ENCODE measurements around the gene CARS1.

The CARS1 gene

GRCh38 chr11:3101921-3102640, 44.9 kb upstream of the CARS1 start:
- no peaks in the 10 kb centered on the region for H3K9me3 ChIP-seq (ENCODE audit: control extremely low read depth in 1 of 5, control insufficient read depth in 4 of 5, insufficient read depth in 2 of 5, low read depth in 1 of 5, low read length in 4 of 5)
- POLR2A ChIA-PET = no interaction called here
- no peak for DNase-seq
- no peak overlapping the region for H3K4me3 ChIP-seq (ENCODE audit: control insufficient read depth in 1 of 7, extremely low read depth in 1 of 7, insufficient read depth in 4 of 7, low read depth in 2 of 7, low read length in 6 of 7)
- H3K36me3 ChIP-seq (ENCODE audit: control insufficient read depth in 4 of 4, insufficient read depth in 4 of 4, low read length in 3 of 4) = peaks cover 0 to 28% (median 5%) of the 10 kb centered on the region in 4 experiments
- CTCF ChIA-PET = interaction anchor here (1.0 to 1.3 kb wide), 2 partner anchors 11 to 13 kb away, joined by 3 to 6 read pairs; no protein-coding TSS in a partner anchor
- H3K27ac ChIP-seq (ENCODE audit: insufficient read depth in 1 of 2, low read depth in 1 of 2, low read length in 2 of 2, poor library complexity in 1 of 2, severe bottlenecking in 2 of 2) = no peak overlapping the region
- H3K4me1 ChIP-seq (ENCODE audit: control extremely low read depth in 1 of 4, control insufficient read depth in 4 of 4, insufficient read depth in 4 of 4, low read length in 3 of 4) = no peaks in the 10 kb centered on the region
- WGBS (ENCODE audit: insufficient coverage) = 98% methylated on average over 17 of the region's 20 CpGs
- H3K27me3 ChIP-seq (replicated peaks in 2 of 5; ENCODE audit: control insufficient read depth in 4 of 5, insufficient read depth in 5 of 5, low read length in 4 of 5) = no peaks in the 10 kb centered on the region

DNA sequence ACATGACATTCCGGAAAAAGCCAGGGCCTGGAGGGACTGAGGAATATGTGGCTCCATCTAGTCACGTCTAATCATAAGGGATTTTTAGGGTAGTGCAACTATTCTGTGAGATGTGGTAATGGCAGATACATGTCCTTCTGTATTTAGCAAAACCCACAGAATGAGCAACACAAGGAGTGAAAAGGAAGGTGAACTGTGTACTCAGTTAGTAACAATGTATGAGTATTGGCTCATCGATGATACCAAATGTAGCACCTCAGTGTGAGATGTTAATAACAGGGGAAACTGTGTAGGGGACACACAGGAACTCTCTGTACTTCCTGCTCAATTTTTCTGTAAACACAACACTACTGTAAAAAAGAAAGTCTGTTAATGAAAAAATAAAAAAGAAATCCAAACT, 42.0 kb upstream of the CARS1 start:
- no peak overlapping the region for H3K27ac ChIP-seq (ENCODE audit: insufficient read depth in 1 of 2, low read depth in 1 of 2, low read length in 2 of 2, poor library complexity in 1 of 2, severe bottlenecking in 2 of 2)
- H3K9me3 ChIP-seq (ENCODE audit: control extremely low read depth in 1 of 5, control insufficient read depth in 4 of 5, insufficient read depth in 2 of 5, low read depth in 1 of 5, low read length in 4 of 5) = no peaks in the 10 kb centered on the region
- peaks cover 0 to 30% (median 10%) of the 10 kb centered on the region in 4 experiments for H3K36me3 ChIP-seq (ENCODE audit: control insufficient read depth in 4 of 4, insufficient read depth in 4 of 4, low read length in 3 of 4)
- H3K4me1 ChIP-seq (ENCODE audit: control extremely low read depth in 1 of 4, control insufficient read depth in 4 of 4, insufficient read depth in 4 of 4, low read length in 3 of 4) = no peaks in the 10 kb centered on the region
- WGBS (ENCODE audit: insufficient coverage) = 94% methylated on average over 2 of the region's 3 CpGs
- POLR2A ChIA-PET = no interaction called here
- CTCF ChIA-PET = interaction anchor here (0.9 kb wide), 1 partner anchor 30 kb away, joined by 3 read pairs; no protein-coding TSS in a partner anchor
- H3K27me3 ChIP-seq (replicated peaks in 2 of 5; ENCODE audit: control insufficient read depth in 4 of 5, insufficient read depth in 5 of 5, low read length in 4 of 5) = no peaks in the 10 kb centered on the region
- DNase-seq = no peak
- H3K4me3 ChIP-seq (ENCODE audit: control insufficient read depth in 1 of 7, extremely low read depth in 1 of 7, insufficient read depth in 4 of 7, low read depth in 2 of 7, low read length in 6 of 7) = no peak overlapping the region

- WGBS (ENCODE audit: insufficient coverage) = 88% methylated on average over 5 of the region's 10 CpGs
- Histone ChIP-seq H3K36me3 (ENCODE audit: control insufficient read depth in 4 of 4, insufficient read depth in 4 of 4, low read length in 3 of 4) (peaks cover 0 to 38% (median 12%) of the 10 kb centered on the region in 4 experiments), H3K4me3 (ENCODE audit: control insufficient read depth in 1 of 7, extremely low read depth in 1 of 7, insufficient read depth in 4 of 7, low read depth in 2 of 7, low read length in 6 of 7) (no peak overlapping the region), H3K4me1 (ENCODE audit: control extremely low read depth in 1 of 4, control insufficient read depth in 4 of 4, insufficient read depth in 4 of 4, low read length in 3 of 4) (no peaks in the 10 kb centered on the region), H3K27ac (ENCODE audit: insufficient read depth in 1 of 2, low read depth in 1 of 2, low read length in 2 of 2, poor library complexity in 1 of 2, severe bottlenecking in 2 of 2) (no peak overlapping the region), H3K9me3 (ENCODE audit: control extremely low read depth in 1 of 5, control insufficient read depth in 4 of 5, insufficient read depth in 2 of 5, low read depth in 1 of 5, low read length in 4 of 5) (no peaks in the 10 kb centered on the region), H3K27me3 (replicated peaks in 2 of 5; ENCODE audit: control insufficient read depth in 4 of 5, insufficient read depth in 5 of 5, low read length in 4 of 5) (no peaks in the 10 kb centered on the region)
- ChIA-PET CTCF (no interaction called here), POLR2A (no interaction called here)
- no peak for DNase-seq
Observed at GRCh38 chr11:3096909-3097530, 39.8 kb upstream of the CARS1 start.

GRCh38 chr11:3095712-3096361, 38.6 kb upstream of the CARS1 start:
- POLR2A ChIA-PET = no interaction called here
- no peak overlapping the region for H3K4me3 ChIP-seq (ENCODE audit: control insufficient read depth in 1 of 7, extremely low read depth in 1 of 7, insufficient read depth in 4 of 7, low read depth in 2 of 7, low read length in 6 of 7)
- no peaks in the 10 kb centered on the region for H3K27me3 ChIP-seq (replicated peaks in 2 of 5; ENCODE audit: control insufficient read depth in 4 of 5, insufficient read depth in 5 of 5, low read length in 4 of 5)
- WGBS (ENCODE audit: insufficient coverage) = 95% methylated on average over 12 of the region's 15 CpGs
- DNase-seq = no peak
- peaks cover 0 to 34% (median 13%) of the 10 kb centered on the region in 4 experiments for H3K36me3 ChIP-seq (ENCODE audit: control insufficient read depth in 4 of 4, insufficient read depth in 4 of 4, low read length in 3 of 4)
- H3K9me3 ChIP-seq (ENCODE audit: control extremely low read depth in 1 of 5, control insufficient read depth in 4 of 5, insufficient read depth in 2 of 5, low read depth in 1 of 5, low read length in 4 of 5) = no peaks in the 10 kb centered on the region
- no peak overlapping the region for H3K27ac ChIP-seq (ENCODE audit: insufficient read depth in 1 of 2, low read depth in 1 of 2, low read length in 2 of 2, poor library complexity in 1 of 2, severe bottlenecking in 2 of 2)
- no peaks in the 10 kb centered on the region for H3K4me1 ChIP-seq (ENCODE audit: control extremely low read depth in 1 of 4, control insufficient read depth in 4 of 4, insufficient read depth in 4 of 4, low read length in 3 of 4)
- CTCF ChIA-PET = interaction anchor here (0.8 kb wide), 1 partner anchor 14 kb away, joined by 4 read pairs; no protein-coding TSS in a partner anchor

DNA sequence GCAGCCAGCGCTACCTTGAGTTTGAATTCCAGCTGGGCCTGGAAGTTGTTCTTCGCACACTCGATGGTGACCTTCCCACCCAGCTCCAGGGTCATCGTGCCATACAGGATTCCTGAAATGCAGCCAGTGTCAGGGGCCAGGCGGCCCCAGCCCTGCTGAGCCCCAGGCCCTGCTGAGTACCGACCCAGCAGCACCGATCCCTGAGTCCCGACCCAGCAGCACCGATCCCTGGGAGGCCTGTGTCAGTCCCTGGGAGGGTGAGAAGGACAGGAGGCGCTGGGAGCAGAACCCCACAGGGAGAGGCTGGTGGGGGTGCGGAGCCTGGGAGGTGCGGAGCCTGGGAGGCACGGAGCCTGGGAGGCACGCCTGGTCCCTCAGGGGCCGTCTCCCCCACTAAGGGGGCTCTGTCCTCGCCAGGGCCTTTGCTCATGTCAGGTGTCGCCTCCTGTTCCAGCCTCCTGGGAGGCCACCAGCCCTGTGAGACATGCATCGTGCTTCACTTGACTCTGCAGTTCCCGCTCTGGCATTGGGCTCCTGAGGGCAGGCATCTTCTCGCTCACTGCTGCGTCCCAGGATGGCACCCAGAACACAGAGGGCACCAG, 37.1 kb upstream of the CARS1 start:
- CTCF ChIA-PET = interaction anchor here (0.7 to 6.8 kb wide), 2 partner anchors 57 to 129 kb away, joined by 3 to 87 read pairs; no protein-coding TSS in a partner anchor
- WGBS (ENCODE audit: insufficient coverage) = 98% methylated on average over 21 of the region's 21 CpGs
- Histone ChIP-seq H3K4me1 (ENCODE audit: control extremely low read depth in 1 of 4, control insufficient read depth in 4 of 4, insufficient read depth in 4 of 4, low read length in 3 of 4) (no peaks in the 10 kb centered on the region), H3K9me3 (ENCODE audit: control extremely low read depth in 1 of 5, control insufficient read depth in 4 of 5, insufficient read depth in 2 of 5, low read depth in 1 of 5, low read length in 4 of 5) (no peaks in the 10 kb centered on the region), H3K27me3 (replicated peaks in 2 of 5; ENCODE audit: control insufficient read depth in 4 of 5, insufficient read depth in 5 of 5, low read length in 4 of 5) (no peaks in the 10 kb centered on the region), H3K27ac (ENCODE audit: insufficient read depth in 1 of 2, low read depth in 1 of 2, low read length in 2 of 2, poor library complexity in 1 of 2, severe bottlenecking in 2 of 2) (no peak overlapping the region), H3K36me3 (ENCODE audit: control insufficient read depth in 4 of 4, insufficient read depth in 4 of 4, low read length in 3 of 4) (peaks cover 0 to 33% (median 14%) of the 10 kb centered on the region in 4 experiments), H3K4me3 (ENCODE audit: control insufficient read depth in 1 of 7, extremely low read depth in 1 of 7, insufficient read depth in 4 of 7, low read depth in 2 of 7, low read length in 6 of 7) (no peak overlapping the region)
- POLR2A ChIA-PET = no interaction called here
- DNase-seq = no peak

- H3K4me1 ChIP-seq (ENCODE audit: control extremely low read depth in 1 of 4, control insufficient read depth in 4 of 4, insufficient read depth in 4 of 4, low read length in 3 of 4) = peaks cover 0 to 6% (median under 1%) of the 10 kb centered on the region in 4 experiments
- ChIA-PET CTCF (interaction anchor here (1.1 to 6.8 kb wide), 3 partner anchors 43 to 122 kb away, joined by 3 to 87 read pairs (median 44); no protein-coding TSS in a partner anchor), POLR2A (no interaction called here)
- H3K36me3 ChIP-seq (ENCODE audit: control insufficient read depth in 4 of 4, insufficient read depth in 4 of 4, low read length in 3 of 4) = peaks cover 0 to 30% (median 12%) of the 10 kb centered on the region in 4 experiments
- H3K27me3 ChIP-seq (replicated peaks in 2 of 5; ENCODE audit: control insufficient read depth in 4 of 5, insufficient read depth in 5 of 5, low read length in 4 of 5) = no peaks in the 10 kb centered on the region
- DNase-seq = no peak
- no peak overlapping the region for H3K4me3 ChIP-seq (ENCODE audit: control insufficient read depth in 1 of 7, extremely low read depth in 1 of 7, insufficient read depth in 4 of 7, low read depth in 2 of 7, low read length in 6 of 7)
- H3K9me3 ChIP-seq (ENCODE audit: control extremely low read depth in 1 of 5, control insufficient read depth in 4 of 5, insufficient read depth in 2 of 5, low read depth in 1 of 5, low read length in 4 of 5) = no peaks in the 10 kb centered on the region
- no peak overlapping the region for H3K27ac ChIP-seq (ENCODE audit: insufficient read depth in 1 of 2, low read depth in 1 of 2, low read length in 2 of 2, poor library complexity in 1 of 2, severe bottlenecking in 2 of 2)
- 92% methylated on average over 32 of the region's 36 CpGs for WGBS (ENCODE audit: insufficient coverage)
Observed at GRCh38 chr11:3093281-3094191, 36.3 kb upstream of the CARS1 start.

Measured in common myeloid progenitor, CD34-positive (primary cell).